HG03135 (cell line): ENCODE measurements around the gene TRPV4.

Source experiments
- ATAC-seq: cut with Tn5 transposase; IDR thresholded peaks from one replicate; pipeline ENCODE4 v1.9.1; 2021; ENCODE audit warnings: mild to moderate bottlenecking, moderate library complexity; ENCODE audit not compliant: unreplicated experiment

TRPV4 gene

GRCh38 chr12:109782326-109782703, 50.9 kb downstream of the TRPV4 start:
- no peak for ATAC-seq

- no peak for ATAC-seq
Measured at GRCh38 chr12:109781668-109782325, 51.4 kb downstream of the TRPV4 start.

- no peak for ATAC-seq
Measured at GRCh38 chr12:109779382-109779781, 53.8 kb downstream of the TRPV4 start.

- no peak for ATAC-seq
Measured at GRCh38 chr12:109778684-109779083, 54.5 kb downstream of the TRPV4 start.

- ATAC-seq = no peak
Measured at GRCh38 chr12:109777544-109777943, 55.7 kb downstream of the TRPV4 start.

DNA sequence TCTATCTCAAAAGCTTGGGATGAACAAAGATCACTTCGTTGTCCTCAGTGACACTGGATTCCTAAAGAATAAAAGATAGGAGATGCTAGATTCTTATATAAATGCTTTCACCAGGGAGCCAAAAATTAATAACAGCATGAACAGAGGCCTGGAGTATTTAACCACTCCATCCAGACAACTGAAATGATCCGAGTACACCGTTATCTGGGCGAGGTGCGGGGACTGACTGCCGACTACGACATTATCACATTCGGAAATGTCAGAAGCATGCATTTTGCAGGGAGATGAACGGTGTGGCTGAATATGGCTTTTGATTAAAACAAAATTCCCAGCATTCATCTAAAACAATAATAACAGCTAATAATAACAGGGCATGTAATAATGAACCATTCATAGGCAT, 56.6 kb downstream of the TRPV4 start:
- no peak for ATAC-seq

- ATAC-seq = no peak
Measured at GRCh38 chr12:109775172-109775881, 57.9 kb downstream of the TRPV4 start.

GRCh38 chr12:109773384-109774011, 59.7 kb downstream of the TRPV4 start:
- no peak for ATAC-seq

- no peak for ATAC-seq
Measured at GRCh38 chr12:109772622-109773321, 60.4 kb downstream of the TRPV4 start.

DNA sequence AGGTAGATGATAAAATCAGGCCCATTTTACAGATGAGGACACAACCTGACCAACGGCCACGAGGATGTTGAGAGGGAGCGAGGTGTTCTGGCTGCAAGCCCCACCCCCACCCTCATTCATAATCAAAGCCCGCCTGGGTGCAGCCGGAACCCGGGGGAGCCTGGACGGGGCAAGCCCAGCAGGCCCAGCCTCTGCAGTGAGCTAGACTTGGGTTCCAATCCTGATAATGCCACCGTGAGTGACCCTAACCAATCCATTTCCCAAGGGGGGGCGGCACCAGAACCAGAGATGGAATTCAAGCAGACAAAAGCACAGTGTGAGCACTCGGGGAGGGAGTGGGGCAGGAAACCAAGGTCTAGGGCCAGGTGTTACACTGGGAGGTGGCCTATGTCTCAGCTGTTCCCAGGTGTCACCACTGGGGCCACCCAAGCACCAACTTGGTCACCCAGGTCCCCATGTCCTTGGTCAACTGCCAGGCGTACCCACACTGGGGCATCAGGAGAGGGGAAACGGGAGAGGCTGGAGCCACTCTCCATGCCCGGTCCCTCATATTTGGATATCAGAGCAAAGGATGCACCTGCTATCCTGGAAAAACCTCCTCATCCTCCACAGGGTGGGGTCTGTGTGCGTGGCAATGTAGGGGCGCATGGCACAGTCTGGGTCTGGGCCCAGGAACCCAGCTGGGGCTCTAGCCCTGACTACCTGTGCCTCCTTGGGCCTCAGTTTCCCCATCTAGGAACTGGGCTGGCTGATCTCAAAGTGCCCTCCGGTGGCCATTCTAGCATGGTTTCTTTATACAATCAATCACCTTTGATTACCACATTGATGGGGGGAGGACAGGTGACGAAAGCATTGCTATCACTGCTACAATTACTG, 61.2 kb downstream of the TRPV4 start:
- no peak for ATAC-seq

DNA sequence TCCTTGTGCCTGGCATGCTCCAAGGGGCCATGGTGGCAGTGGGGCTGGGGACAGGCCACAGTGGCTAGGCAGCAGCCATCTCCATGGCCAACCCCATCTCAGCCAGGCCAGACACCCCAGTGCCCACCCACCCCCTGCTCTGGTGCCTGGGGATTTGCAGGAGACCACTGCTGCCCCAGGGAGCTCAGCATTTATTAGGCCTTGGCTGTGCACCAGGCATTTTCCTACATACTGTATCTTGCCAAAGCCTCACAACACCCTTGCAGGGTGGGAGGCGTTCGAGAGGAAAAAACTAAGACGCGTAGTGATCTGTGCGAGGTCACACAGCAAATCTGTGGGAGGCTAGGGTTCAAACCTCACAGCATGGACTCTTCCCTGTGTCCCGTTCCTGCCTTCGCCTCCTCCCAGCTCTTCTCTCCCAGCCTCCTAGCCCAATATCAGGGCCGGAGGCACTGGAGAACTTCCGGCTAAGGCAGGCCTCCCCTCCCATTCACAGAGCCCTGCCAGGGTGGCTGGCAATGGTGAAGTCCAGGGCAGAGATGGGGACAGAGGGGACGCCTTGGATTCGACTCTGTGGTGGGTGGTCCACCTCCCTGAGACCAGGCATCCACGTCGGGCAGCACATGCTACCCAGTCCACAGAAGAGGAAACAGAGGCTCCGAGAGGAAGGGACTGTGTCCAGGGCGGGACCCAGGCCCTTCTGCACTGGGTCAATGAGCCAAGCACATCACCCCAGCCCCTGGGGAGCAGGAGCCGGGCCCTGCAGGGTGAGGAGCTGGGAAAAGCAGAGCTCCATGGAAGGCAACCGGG, 62.1 kb downstream of the TRPV4 start:
- no peak for ATAC-seq

DNA sequence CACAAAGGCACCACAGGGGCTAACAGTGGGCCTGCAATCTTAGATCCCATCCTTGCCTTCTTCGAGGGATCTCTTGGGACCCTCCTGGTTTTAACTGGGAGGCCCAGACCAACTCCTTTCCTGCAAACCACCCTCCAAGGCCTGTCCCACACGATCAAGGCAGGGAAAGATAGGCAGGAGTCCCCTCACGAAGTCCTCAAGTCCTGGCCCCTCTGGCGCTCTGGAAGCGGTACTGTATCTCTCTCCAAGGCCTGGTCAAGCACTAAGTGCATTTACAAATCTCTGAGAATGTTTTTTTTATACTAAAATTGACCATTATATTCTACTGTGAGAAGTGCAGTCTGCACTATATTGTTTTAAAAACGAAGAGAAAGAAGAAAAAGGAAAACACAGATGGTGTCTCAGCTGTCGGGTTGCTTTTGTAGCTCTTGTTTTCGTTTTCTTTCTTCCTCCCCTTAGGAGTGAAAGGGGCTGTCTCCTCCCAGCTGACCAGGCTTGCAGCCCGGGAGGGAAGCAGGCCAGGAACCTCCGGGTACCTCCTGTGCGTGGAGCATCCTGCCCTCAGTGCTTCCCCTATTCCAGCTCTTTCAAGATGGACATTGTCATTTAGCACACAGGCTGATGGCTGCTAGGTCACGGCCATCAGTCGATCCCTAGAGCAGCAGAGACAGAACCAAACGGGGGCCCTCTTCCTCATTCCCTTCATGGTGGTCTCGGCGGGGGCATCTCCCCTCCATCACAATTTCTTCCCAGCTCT, 62.9 kb downstream of the TRPV4 start:
- no peak for ATAC-seq

DNA sequence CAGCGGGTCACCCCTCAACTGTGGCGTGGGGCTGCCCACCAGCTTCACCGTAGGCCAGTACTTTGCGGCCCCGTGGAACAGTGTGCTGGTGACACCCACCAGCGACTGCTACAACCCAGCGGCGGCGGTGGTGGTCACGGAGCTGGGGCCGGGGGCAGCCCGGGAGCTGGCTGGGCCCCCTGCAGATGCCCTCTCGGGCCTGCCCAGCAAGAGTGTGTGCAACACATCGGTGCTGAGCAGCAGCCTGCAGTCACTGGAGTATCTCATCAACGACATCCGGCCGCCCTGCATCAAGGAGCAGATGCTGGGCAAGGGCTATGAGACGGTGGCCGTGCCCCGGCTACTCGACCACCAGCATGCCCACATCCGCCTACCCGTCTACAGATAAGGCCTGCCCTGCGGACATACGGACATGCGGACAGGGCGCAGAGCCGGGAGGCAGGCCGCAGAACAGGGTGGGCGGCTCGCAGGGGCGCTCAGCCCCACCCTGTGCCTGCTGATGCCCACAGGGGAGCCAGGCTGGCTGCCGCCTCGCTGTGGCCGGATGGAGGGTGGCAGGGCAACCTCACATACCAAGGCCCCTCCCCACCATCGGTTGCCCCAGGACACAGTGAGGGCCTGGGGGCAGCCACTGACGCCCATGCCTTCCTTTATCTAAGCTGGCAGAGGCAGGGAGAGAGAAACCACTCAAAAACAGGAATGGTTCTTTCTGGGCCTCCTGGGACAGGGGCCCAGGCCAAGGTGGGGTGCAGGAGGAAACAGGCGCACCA, 64.1 kb downstream of the TRPV4 start:
- ATAC-seq = no peak

DNA sequence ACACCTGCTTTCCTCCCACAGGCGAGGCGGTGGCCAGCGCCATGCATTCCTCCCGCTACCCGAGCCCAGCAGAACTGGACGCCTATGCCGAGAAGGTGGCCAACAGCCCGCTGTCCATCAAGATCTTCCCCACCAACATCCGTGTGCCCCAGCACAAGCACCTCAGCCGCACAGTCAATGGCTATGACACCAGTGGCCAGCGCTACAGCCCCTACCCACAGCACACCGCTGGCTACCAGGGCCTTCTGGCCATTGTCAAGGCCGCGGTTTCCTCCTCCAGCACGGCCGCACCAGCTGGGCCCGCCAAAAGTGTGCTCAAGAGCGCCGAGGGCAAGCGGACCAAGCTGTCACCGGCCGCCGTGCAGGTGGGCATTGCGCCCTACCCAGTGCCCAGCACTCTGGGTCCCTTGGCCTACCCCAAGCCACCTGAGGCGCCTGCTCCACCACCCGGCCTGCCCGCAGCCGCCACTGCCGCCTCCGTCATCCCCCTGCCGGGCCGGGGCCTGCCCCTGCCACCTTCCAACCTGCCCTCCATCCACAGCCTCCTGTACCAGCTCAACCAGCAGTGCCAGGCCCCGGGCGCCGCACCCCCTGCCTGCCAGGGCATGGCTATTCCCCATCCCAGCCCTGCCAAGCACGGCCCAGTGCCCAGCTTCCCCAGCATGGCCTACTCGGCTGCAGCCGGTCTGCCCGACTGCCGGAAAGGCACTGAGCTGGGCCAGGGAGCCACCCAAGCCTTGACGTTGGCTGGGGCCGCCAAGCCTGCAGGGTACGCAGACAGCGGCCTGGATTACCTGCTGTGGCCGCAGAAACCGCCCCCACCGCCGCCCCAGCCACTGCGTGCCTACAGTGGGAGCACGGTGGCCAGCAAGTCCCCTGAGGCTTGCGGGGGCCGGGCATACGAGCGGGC, 65.0 kb downstream of the TRPV4 start:
- ATAC-seq = no peak

- ATAC-seq = no peak
Measured at GRCh38 chr12:109767456-109767855, 65.7 kb downstream of the TRPV4 start.

GRCh38 chr12:109766251-109766778, 66.9 kb downstream of the TRPV4 start:
- no peak for ATAC-seq

GRCh38 chr12:109765446-109765810, 67.8 kb downstream of the TRPV4 start:
- no peak for ATAC-seq
